B cell (primary cell): ENCODE results near the gene BRD3. TPM values are rescaled to one million over a fixed set of nuclear protein-coding genes. Genes with fewer than 3 reads are reported as not detected.

ENCODE experiments used
- ATAC-seq: fragments of 200-7000 bp; cut with Tn5 transposase; one replicate; pipeline ENCODE4 v1.10.0; 2021; ENCODE audit warnings: low read depth, mild to moderate bottlenecking, moderate number of reproducible peaks, moderate library complexity
- CTCF ChIA-PET: fragments of 350-600 bp; sonication (Branson Sonifier 250); formaldehyde crosslinking; loops from one replicate; lab custom pipeline; 2021; ENCODE audit warnings: antibody characterized with exemption, inconsistent platforms; lab: Charles Lee
- POLR2A ChIA-PET: fragments of 350-600 bp; sonication (Branson Sonifier 250); formaldehyde crosslinking; loops from one replicate; lab custom pipeline; 2021; ENCODE audit warnings: antibody characterized with exemption; lab: Charles Lee
- DNase-seq: peaks from one replicate; pipeline ENCODE4 v3.0.0; 2013
- H2AFZ ChIP-seq: 2 replicates; pipeline ENCODE4 v1.6.1; 2012; ENCODE audit warnings: mild to moderate bottlenecking, low read depth, low read length; ENCODE audit not compliant: insufficient read depth, poor library complexity, severe bottlenecking
- H3K27ac ChIP-seq, 2 donors: 1 replicate in 1 of 2; 2 replicates in 1 of 2; pipeline ENCODE4 v1.5.1; 2012 to 2013; ENCODE audit warnings: low read length in 2 of 2, mild to moderate bottlenecking in 2 of 2, moderate library complexity in 1 of 2
- H3K27me3 ChIP-seq, 4 experiments: fragments of 200-600 bp in 1 of 4; sonication (generic) in 1 of 4; replicated peaks in 1 of 4; 1 replicate in 2 of 4; 2 replicates in 2 of 4; pipeline versions ENCODE4 v1.6.1 to v1.7.0; 2013 to 2016; ENCODE audit warnings: low read length in 3 of 4, mild to moderate bottlenecking in 2 of 4, mixed read lengths in 1 of 4, moderate library complexity in 1 of 4; ENCODE audit not compliant: insufficient read depth in 4 of 4, control insufficient read depth in 3 of 4; ENCODE audit errors: control extremely low read depth in 1 of 4
- H3K36me3 ChIP-seq, 2 experiments: replicated peaks in 1 of 2; 1 replicate in 1 of 2; 2 replicates in 1 of 2; pipeline versions ENCODE4 v1.6.1 to v1.7.1; 2013; ENCODE audit warnings: low read length in 1 of 2; ENCODE audit not compliant: insufficient read depth in 2 of 2, control insufficient read depth in 1 of 2; ENCODE audit errors: control extremely low read depth in 1 of 2, extremely low read depth in 1 of 2
- H3K4me1 ChIP-seq, 2 donors: fragments of 200-600 bp in 1 of 2; sonication (generic) in 1 of 2; 1 replicate in 1 of 2; 2 replicates in 1 of 2; pipeline versions ENCODE4 v1.5.1 to v1.6.1; 2013 to 2017; ENCODE audit warnings: low read length in 2 of 2; ENCODE audit not compliant: control insufficient read depth in 2 of 2, insufficient read depth in 2 of 2
- H3K4me2 ChIP-seq: replicated peaks from 2 replicates; pipeline ENCODE3; 2012; ENCODE audit warnings: mild to moderate bottlenecking, low read depth, low read length; ENCODE audit not compliant: poor library complexity, severe bottlenecking
- H3K4me3 ChIP-seq, 5 experiments: fragments of 200-600 bp in 1 of 5; sonication (generic) in 1 of 5; 1 replicate in 3 of 5; 2 replicates in 2 of 5; pipeline versions ENCODE4 v1.5.1 to v1.7.0; 2011 to 2016; ENCODE audit warnings: low read length in 4 of 5, mild to moderate bottlenecking in 4 of 5, low read depth in 2 of 5, control low read depth in 1 of 5, moderate library complexity in 1 of 5; ENCODE audit not compliant: insufficient read depth in 1 of 5; ENCODE audit errors: control extremely low read depth in 1 of 5, extremely low read depth in 1 of 5
- H3K79me2 ChIP-seq: fragments of 200-600 bp; sonication (generic); one replicate; pipeline ENCODE4 v1.6.0; 2016; ENCODE audit warnings: low read length; ENCODE audit not compliant: control insufficient read depth, insufficient read depth
- H3K9ac ChIP-seq: fragments of 200-600 bp; sonication (generic); 2 replicates; pipeline ENCODE4 v1.6.1; 2017; ENCODE audit warnings: mild to moderate bottlenecking, low read length, moderate library complexity
- H3K9me3 ChIP-seq, 3 donors: one replicate each; pipeline versions ENCODE4 v1.6.1 to v1.7.1; 2013; ENCODE audit warnings: low read length in 2 of 3; ENCODE audit not compliant: control insufficient read depth in 2 of 3, insufficient read depth in 1 of 3; ENCODE audit errors: control extremely low read depth in 1 of 3
- H4K20me1 ChIP-seq: 2 replicates; pipeline ENCODE4 v1.6.0; 2012; ENCODE audit warnings: mild to moderate bottlenecking, low read length; ENCODE audit not compliant: insufficient read depth, control insufficient read depth, poor library complexity, severe bottlenecking
- H3K27ac Mint-ChIP-seq: one replicate; pipeline ENCODE4 v1.8.0; 2021; ENCODE audit warnings: mixed read lengths
- H3K27me3 Mint-ChIP-seq: one replicate; pipeline ENCODE4 v1.8.0; 2021; ENCODE audit warnings: mixed read lengths
- H3K4me1 Mint-ChIP-seq: one replicate; pipeline ENCODE4 v1.8.0; 2021; ENCODE audit warnings: mixed read lengths
- H3K4me3 Mint-ChIP-seq: one replicate; pipeline ENCODE4 v1.8.0; 2021; ENCODE audit warnings: mixed read lengths
- H3K9me3 Mint-ChIP-seq: one replicate; pipeline ENCODE4 v1.8.0; 2022; ENCODE audit warnings: mixed read lengths; ENCODE audit not compliant: insufficient read depth
- EZH2 ChIP-seq: IDR thresholded peaks from 2 replicates; pipeline ENCODE4 v1.6.1; 2012; ENCODE audit warnings: borderline replicate concordance, low read depth, mild to moderate bottlenecking, moderate library complexity, low read length; ENCODE audit not compliant: insufficient read depth, poor library complexity, severe bottlenecking
- WGBS: methylation state at CpG from one replicate; pipeline ENCODE4 v1.1.5; 2013; ENCODE audit warnings: missing lambda C conversion rate; ENCODE audit not compliant: insufficient coverage; 5-methylcytosine and 5-hydroxymethylcytosine counted together
- intact Hi-C: fragments of 100-400 bp; cut with micrococcal nuclease; formaldehyde crosslinking; loops from one replicate; pipeline ENCODE4 v1.10.0; 2022
- polyA plus RNA-seq: library from polyadenylated mRNA; depleted of rRNA; stranded (reverse); fragments of >200 nt; gene quantifications from 2 replicates; pipeline ENCODE4 v1.2.3, GENCODE V29; 2012
- total RNA-seq, 2 donors: library from RNA; stranded (reverse); fragments of 120-200 nt in 1 of 2; gene quantifications; 1 replicate in 1 of 2; 2 replicates in 1 of 2; pipeline versions ENCODE4 v1.2.3 to v1.2.4, GENCODE V29; 2013 to 2022
- TF ChIP-seq, protein P1 (sequence below): fragments of 200-600 bp; IDR thresholded peaks from one replicate; pipeline ENCODE4 v1.8.0; 2022; ENCODE audit warnings: antibody characterized with exemption, mild to moderate bottlenecking

BRD3 gene
- total and polyA plus RNA-seq, 2 donors (not counting 1 experiment from before 2014, with no cell fraction given), result 8.9 to 38.0 TPM

GRCh38 chr9:134057307-134057657 is 10.5 kb downstream of the BRD3 start:
- Histone ChIP-seq H3K4me3 (no peak overlapping the region), H4K20me1 (peaks cover 100% of the 10 kb centered on the region), H3K4me2 (no peak overlapping the region), H2AFZ (no peak overlapping the region), H3K9ac (no peak overlapping the region), H3K9me3 (no peaks in the 10 kb centered on the region), H3K79me2 (peaks cover 95% of the 10 kb centered on the region), H3K4me1 (peaks cover 36 to 52% of the 10 kb centered on the region in 2 donors), H3K27ac (no peak overlapping the region), H3K27me3 (no peaks in the 10 kb centered on the region), H3K36me3 (peaks cover 0 to 18% of the 10 kb centered on the region in 2 experiments)
- CTCF ChIA-PET, result no interaction called here
- Mint-ChIP-seq H3K27ac (no peak overlapping the region), H3K4me1 (peaks cover 52% of the 10 kb centered on the region), H3K9me3 (no peaks in the 10 kb centered on the region), H3K27me3 (no peaks in the 10 kb centered on the region), H3K4me3 (no peak overlapping the region)
- WGBS, result 96% methylated on average over 10 of the region's 13 CpGs
- ATAC-seq, result no peak
- POLR2A ChIA-PET, result no interaction called here
- no peak for DNase-seq
- intact Hi-C loops, result no loop called here
- TF ChIP-seq EZH2, result no peak
- TF ChIP-seq, protein P1, sequence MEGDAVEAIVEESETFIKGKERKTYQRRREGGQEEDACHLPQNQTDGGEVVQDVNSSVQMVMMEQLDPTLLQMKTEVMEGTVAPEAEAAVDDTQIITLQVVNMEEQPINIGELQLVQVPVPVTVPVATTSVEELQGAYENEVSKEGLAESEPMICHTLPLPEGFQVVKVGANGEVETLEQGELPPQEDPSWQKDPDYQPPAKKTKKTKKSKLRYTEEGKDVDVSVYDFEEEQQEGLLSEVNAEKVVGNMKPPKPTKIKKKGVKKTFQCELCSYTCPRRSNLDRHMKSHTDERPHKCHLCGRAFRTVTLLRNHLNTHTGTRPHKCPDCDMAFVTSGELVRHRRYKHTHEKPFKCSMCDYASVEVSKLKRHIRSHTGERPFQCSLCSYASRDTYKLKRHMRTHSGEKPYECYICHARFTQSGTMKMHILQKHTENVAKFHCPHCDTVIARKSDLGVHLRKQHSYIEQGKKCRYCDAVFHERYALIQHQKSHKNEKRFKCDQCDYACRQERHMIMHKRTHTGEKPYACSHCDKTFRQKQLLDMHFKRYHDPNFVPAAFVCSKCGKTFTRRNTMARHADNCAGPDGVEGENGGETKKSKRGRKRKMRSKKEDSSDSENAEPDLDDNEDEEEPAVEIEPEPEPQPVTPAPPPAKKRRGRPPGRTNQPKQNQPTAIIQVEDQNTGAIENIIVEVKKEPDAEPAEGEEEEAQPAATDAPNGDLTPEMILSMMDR, result no peak

DNA sequence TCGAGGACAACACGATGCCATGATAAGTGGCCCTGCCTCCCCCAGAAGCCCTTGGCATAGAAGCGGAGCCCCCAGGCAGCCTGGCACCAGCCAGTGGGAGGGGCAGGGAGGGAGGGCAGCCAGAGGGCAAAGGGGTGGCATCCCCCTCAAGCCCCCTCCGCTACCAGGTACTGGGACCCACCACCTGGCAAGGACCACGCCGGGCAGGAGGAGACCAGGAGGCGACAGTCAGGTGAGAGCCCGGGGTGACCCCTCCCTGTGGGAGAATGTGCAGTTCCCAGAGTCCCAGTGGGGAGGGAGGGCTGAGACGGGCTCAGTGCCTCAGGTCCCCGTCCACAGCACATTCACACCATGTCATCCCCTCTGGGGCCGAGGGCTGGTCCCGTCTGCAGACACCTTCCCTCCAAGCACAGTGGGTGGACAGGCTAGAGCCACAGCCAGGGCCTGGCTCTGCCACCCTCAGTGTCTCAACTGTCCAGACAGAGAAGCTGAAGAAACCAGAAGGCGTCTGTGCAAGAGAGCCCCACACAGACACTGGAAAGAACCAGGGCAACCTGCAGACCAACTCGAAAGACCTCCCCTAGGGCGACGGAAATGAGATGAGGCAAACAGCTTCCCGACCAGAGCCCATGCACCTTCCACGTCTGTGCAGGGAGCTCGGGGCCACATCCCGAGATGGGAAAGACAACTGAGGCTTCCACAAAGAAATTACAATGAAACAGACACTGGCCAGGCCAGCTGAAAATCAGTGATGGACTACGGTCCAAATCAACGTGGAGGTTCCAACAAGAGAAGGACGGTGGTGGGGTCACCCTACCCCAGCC is 11.1 kb downstream of the BRD3 start:
- Mint-ChIP-seq H3K4me3 (no peak overlapping the region), H3K9me3 (no peaks in the 10 kb centered on the region), H3K27me3 (no peaks in the 10 kb centered on the region), H3K4me1 (peaks cover 49% of the 10 kb centered on the region), H3K27ac (no peak overlapping the region)
- no peaks in the 10 kb centered on the region for H3K9me3 ChIP-seq
- peaks cover 89% of the 10 kb centered on the region for H3K79me2 ChIP-seq
- H3K36me3 ChIP-seq, result peaks cover 0 to 20% of the 10 kb centered on the region in 2 experiments
- ATAC-seq (no peak), DNase-seq (no peak)
- no peak overlapping the region for H3K4me2 ChIP-seq
- CTCF ChIA-PET, result no interaction called here
- no peak overlapping the region for H3K4me3 ChIP-seq
- peaks cover 95% of the 10 kb centered on the region for H4K20me1 ChIP-seq
- TF ChIP-seq EZH2, result no peak
- TF ChIP-seq, protein P1, result no peak
- no peak overlapping the region for H2AFZ ChIP-seq
- H3K27ac ChIP-seq, result no peak overlapping the region
- no peak overlapping the region for H3K9ac ChIP-seq
- intact Hi-C loops, result no loop called here
- POLR2A ChIA-PET, result no interaction called here
- 94% methylated on average over 17 of the region's 23 CpGs for WGBS
- H3K27me3 ChIP-seq, result no peaks in the 10 kb centered on the region
- peaks cover 32 to 46% of the 10 kb centered on the region in 2 donors for H3K4me1 ChIP-seq
